Measurements from ENCODE around the gene TMEM117. TPM values are rescaled to one million over a fixed set of nuclear protein-coding genes. Genes with fewer than 3 reads are reported as not detected.

The TMEM117 gene
- total RNA-seq, 1 donor: 10.8 TPM

GRCh38 chr12:43979450-43979849, 143.6 kb downstream of the TMEM117 start:
- DNase-seq (ENCODE audit: low read depth): no peak
- TF ChIP-seq, protein P1, sequence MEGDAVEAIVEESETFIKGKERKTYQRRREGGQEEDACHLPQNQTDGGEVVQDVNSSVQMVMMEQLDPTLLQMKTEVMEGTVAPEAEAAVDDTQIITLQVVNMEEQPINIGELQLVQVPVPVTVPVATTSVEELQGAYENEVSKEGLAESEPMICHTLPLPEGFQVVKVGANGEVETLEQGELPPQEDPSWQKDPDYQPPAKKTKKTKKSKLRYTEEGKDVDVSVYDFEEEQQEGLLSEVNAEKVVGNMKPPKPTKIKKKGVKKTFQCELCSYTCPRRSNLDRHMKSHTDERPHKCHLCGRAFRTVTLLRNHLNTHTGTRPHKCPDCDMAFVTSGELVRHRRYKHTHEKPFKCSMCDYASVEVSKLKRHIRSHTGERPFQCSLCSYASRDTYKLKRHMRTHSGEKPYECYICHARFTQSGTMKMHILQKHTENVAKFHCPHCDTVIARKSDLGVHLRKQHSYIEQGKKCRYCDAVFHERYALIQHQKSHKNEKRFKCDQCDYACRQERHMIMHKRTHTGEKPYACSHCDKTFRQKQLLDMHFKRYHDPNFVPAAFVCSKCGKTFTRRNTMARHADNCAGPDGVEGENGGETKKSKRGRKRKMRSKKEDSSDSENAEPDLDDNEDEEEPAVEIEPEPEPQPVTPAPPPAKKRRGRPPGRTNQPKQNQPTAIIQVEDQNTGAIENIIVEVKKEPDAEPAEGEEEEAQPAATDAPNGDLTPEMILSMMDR (IDR thresholded peaks at IDR 0.05; ENCODE audit: insufficient read depth, low read depth, low read length): no peak
- no peak overlapping the region for H3K4me3 ChIP-seq (ENCODE audit: low read depth, low read length)

- no peak for DNase-seq (ENCODE audit: low read depth)
- TF ChIP-seq, protein P1 (IDR thresholded peaks at IDR 0.05; ENCODE audit: insufficient read depth, low read depth, low read length): no peak
- no peak overlapping the region for H3K4me3 ChIP-seq (ENCODE audit: low read depth, low read length)
Observed at GRCh38 chr12:43980627-43981191, 144.8 kb downstream of the TMEM117 start.

GRCh38 chr12:43981726-43982125, 145.8 kb downstream of the TMEM117 start:
- no peak for DNase-seq (ENCODE audit: low read depth)
- no peak overlapping the region for H3K4me3 ChIP-seq (ENCODE audit: low read depth, low read length)
- TF ChIP-seq, protein P1 (IDR thresholded peaks at IDR 0.05; ENCODE audit: insufficient read depth, low read depth, low read length): no peak

DNA sequence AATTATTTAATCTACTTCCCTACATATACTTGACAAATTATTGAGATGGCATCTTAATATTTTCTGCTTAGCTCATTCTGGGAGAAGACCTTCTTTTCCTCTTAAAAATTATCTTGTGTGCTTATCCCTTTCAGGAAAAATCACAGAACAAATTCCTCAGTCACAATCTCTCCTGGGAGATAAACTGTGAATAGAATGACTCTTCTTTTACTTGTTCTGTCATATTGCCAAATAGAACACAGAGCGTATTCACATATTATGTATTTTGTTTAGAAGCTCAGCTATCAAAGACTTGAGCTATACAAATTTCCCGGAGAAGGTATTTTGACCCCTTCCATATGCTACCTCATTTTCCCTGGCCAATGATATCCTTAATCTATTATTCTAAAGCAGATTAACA, 146.7 kb downstream of the TMEM117 start:
- DNase-seq (ENCODE audit: low read depth): no peak
- TF ChIP-seq, protein P1 (IDR thresholded peaks at IDR 0.05; ENCODE audit: insufficient read depth, low read depth, low read length): no peak
- no peak overlapping the region for H3K4me3 ChIP-seq (ENCODE audit: low read depth, low read length)

- no peak overlapping the region for H3K4me3 ChIP-seq (ENCODE audit: low read depth, low read length)
- TF ChIP-seq, protein P1 (IDR thresholded peaks at IDR 0.05; ENCODE audit: insufficient read depth, low read depth, low read length): no peak
- no peak for DNase-seq (ENCODE audit: low read depth)
Observed at GRCh38 chr12:43988838-43989560, 153.1 kb downstream of the TMEM117 start.

DNA sequence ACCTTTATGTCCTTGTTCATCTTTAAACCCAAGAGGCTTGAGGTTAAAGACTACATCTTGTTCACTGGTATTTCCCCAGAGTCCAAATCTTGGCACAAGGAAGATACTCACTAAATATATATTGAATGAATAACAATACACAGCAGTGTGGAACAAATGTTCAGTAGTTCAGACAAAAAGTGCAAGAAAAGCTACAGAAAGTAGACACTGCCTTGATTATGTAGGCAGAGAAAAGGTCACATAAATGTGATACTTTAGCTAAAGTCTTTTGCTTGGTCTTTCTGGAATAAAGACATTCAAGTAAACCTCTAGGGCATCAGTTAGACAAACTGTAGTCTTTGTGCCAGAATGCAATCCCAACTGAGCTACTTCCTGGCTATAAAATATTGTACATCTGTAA, 157.0 kb downstream of the TMEM117 start:
- no peak overlapping the region for H3K4me3 ChIP-seq (ENCODE audit: low read depth, low read length)
- TF ChIP-seq, protein P1 (IDR thresholded peaks at IDR 0.05; ENCODE audit: insufficient read depth, low read depth, low read length): no peak
- no peak for DNase-seq (ENCODE audit: low read depth)

All from fibroblast of villous mesenchyme (primary cell).